H9 (cell line): Measurements from ENCODE around the gene PRR11. TPM values are rescaled to one million over a fixed set of nuclear protein-coding genes. Genes with fewer than 3 reads are reported as not detected.

Experiments
- DNase-seq: peaks from one replicate; pipeline ENCODE4 v3.0.0-alpha.2; 2017
- H2AFZ ChIP-seq: one replicate; pipeline ENCODE4 v1.6.1; 2013; ENCODE audit warnings: mild to moderate bottlenecking, low read length, control low read depth, moderate library complexity
- H2AK5ac ChIP-seq: 2 replicates; pipeline ENCODE4 v1.6.1; 2013; ENCODE audit warnings: low read length, control low read depth, mixed read lengths; ENCODE audit not compliant: insufficient read length
- H2BK120ac ChIP-seq: one replicate; pipeline ENCODE4 v1.6.1; 2013; ENCODE audit warnings: low read depth, mild to moderate bottlenecking, low read length, control low read depth, inconsistent platforms; ENCODE audit not compliant: poor library complexity, severe bottlenecking
- H2BK12ac ChIP-seq: 2 replicates; pipeline ENCODE4 v1.6.1; 2013; ENCODE audit warnings: low read length, control low read depth, mixed read lengths, low read depth; ENCODE audit not compliant: insufficient read length
- H2BK15ac ChIP-seq: 2 replicates; pipeline ENCODE4 v1.6.1; 2013; ENCODE audit warnings: low read depth, low read length, control low read depth
- H2BK20ac ChIP-seq: one replicate; pipeline ENCODE4 v1.6.1; 2013; ENCODE audit warnings: low read depth, mild to moderate bottlenecking, low read length, control low read depth, inconsistent platforms; ENCODE audit not compliant: poor library complexity, severe bottlenecking
- H2BK5ac ChIP-seq: 2 replicates; pipeline ENCODE4 v1.6.1; 2013; ENCODE audit warnings: low read length, control low read depth, mixed read lengths; ENCODE audit not compliant: insufficient read length
- H3K14ac ChIP-seq: 2 replicates; pipeline ENCODE4 v1.6.1; 2013; ENCODE audit warnings: low read length, control low read depth; ENCODE audit not compliant: insufficient read depth
- H3K18ac ChIP-seq: 2 replicates; pipeline ENCODE4 v1.6.1; 2013; ENCODE audit warnings: low read depth, mild to moderate bottlenecking, mixed read lengths, low read length, control low read depth; ENCODE audit not compliant: insufficient read length
- H3K23ac ChIP-seq: 2 replicates; pipeline ENCODE4 v1.6.1; 2013; ENCODE audit warnings: low read length, control low read depth, mixed read lengths, low read depth; ENCODE audit not compliant: insufficient read length
- H3K23me2 ChIP-seq: 2 replicates; pipeline ENCODE4 v1.6.1; 2013; ENCODE audit warnings: low read depth, mild to moderate bottlenecking, mixed read lengths, low read length, control low read depth; ENCODE audit not compliant: insufficient read length, poor library complexity, severe bottlenecking
- H3K27ac ChIP-seq: 2 replicates; pipeline ENCODE4 v1.5.1; 2013; ENCODE audit warnings: low read length, control low read depth, mixed read lengths, low read depth; ENCODE audit not compliant: insufficient read length
- H3K27me3 ChIP-seq: 2 replicates; pipeline ENCODE4 v1.6.1; 2013; ENCODE audit warnings: low read length, control low read depth, inconsistent platforms; ENCODE audit not compliant: insufficient read depth
- H3K4ac ChIP-seq: 2 replicates; pipeline ENCODE4 v1.6.1; 2013; ENCODE audit warnings: low read depth, mild to moderate bottlenecking, control low read depth, inconsistent platforms, low read length, moderate library complexity
- H3K4me1 ChIP-seq: 2 replicates; pipeline ENCODE4 v1.6.1; 2013; ENCODE audit warnings: low read length, control low read depth, inconsistent platforms; ENCODE audit not compliant: insufficient read depth
- H3K4me2 ChIP-seq: 2 replicates; pipeline ENCODE4 v1.6.1; 2013; ENCODE audit warnings: low read length, control low read depth, mixed read lengths; ENCODE audit not compliant: insufficient read length, insufficient read depth
- H3K56ac ChIP-seq: 2 replicates; pipeline ENCODE4 v1.6.1; 2013; ENCODE audit warnings: low read depth, mild to moderate bottlenecking, mixed read lengths, low read length, control low read depth; ENCODE audit not compliant: insufficient read length
- H3K79me1 ChIP-seq: 2 replicates; pipeline ENCODE4 v1.6.1; 2013; ENCODE audit warnings: low read depth, mild to moderate bottlenecking, moderate library complexity, low read length, control low read depth, inconsistent platforms; ENCODE audit not compliant: insufficient read depth, poor library complexity, severe bottlenecking
- H3K79me2 ChIP-seq: 2 replicates; pipeline ENCODE4 v1.6.1; 2013; ENCODE audit warnings: low read length, control low read depth, inconsistent platforms; ENCODE audit not compliant: insufficient read depth
- H3K9ac ChIP-seq: 2 replicates; pipeline ENCODE4 v1.6.1; 2013; ENCODE audit warnings: low read length, control low read depth, mixed read lengths; ENCODE audit not compliant: insufficient read length; ENCODE audit errors: extremely low read depth
- H3K9me3 ChIP-seq: one replicate; pipeline ENCODE4 v1.6.1; 2013; ENCODE audit warnings: low read depth, low read length, inconsistent platforms; ENCODE audit not compliant: control insufficient read depth
- H3T11ph ChIP-seq: one replicate; pipeline ENCODE4 v1.6.1; 2013; ENCODE audit warnings: mild to moderate bottlenecking, low read length, control low read depth, inconsistent platforms
- H4K20me1 ChIP-seq: one replicate; pipeline ENCODE4 v1.6.1; 2013; ENCODE audit not compliant: control insufficient read depth, insufficient read length, insufficient read depth
- H4K5ac ChIP-seq: 2 replicates; pipeline ENCODE4 v1.6.1; 2013; ENCODE audit warnings: low read depth, mild to moderate bottlenecking, mixed read lengths, low read length, control low read depth; ENCODE audit not compliant: insufficient read length
- H4K8ac ChIP-seq: replicated peaks from 2 replicates; pipeline ENCODE4 v1.6.1; 2013; ENCODE audit warnings: low read length, control low read depth, mixed read lengths, low read depth; ENCODE audit not compliant: insufficient read length
- H4K91ac ChIP-seq: 2 replicates; pipeline ENCODE4 v1.6.1; 2013; ENCODE audit warnings: low read depth, mild to moderate bottlenecking, moderate library complexity, mixed read lengths, low read length, control low read depth; ENCODE audit not compliant: insufficient read length
- H3K27ac Mint-ChIP-seq, 3 experiments: 2 replicates in 2 of 3; 3 replicates in 1 of 3; pipeline ENCODE4 v1.8.0; 2020 to 2021; ENCODE audit warnings: mixed read lengths in 3 of 3, mild to moderate bottlenecking in 1 of 3, moderate library complexity in 1 of 3
- H3K27me3 Mint-ChIP-seq: 2 replicates; pipeline ENCODE4 v1.8.0; 2021; ENCODE audit warnings: low read depth, mild to moderate bottlenecking, moderate library complexity, mixed read lengths
- H3K36me3 Mint-ChIP-seq, 3 experiments: 2 replicates in 2 of 3; 3 replicates in 1 of 3; pipeline ENCODE4 v1.8.0; 2020 to 2021; ENCODE audit warnings: low read depth in 3 of 3, mixed read lengths in 3 of 3; ENCODE audit not compliant: insufficient read depth in 1 of 3
- H3K4me1 Mint-ChIP-seq, 2 experiments: 2 replicates each; pipeline ENCODE4 v1.8.0; 2020; ENCODE audit warnings: mixed read lengths in 2 of 2
- H3K4me3 Mint-ChIP-seq, 2 experiments: 2 replicates in 1 of 2; 3 replicates in 1 of 2; pipeline ENCODE4 v1.8.0; 2020 to 2021; ENCODE audit warnings: mild to moderate bottlenecking in 2 of 2, mixed read lengths in 2 of 2, moderate library complexity in 1 of 2
- H3K9me3 Mint-ChIP-seq, 2 experiments: 2 replicates in 1 of 2; 3 replicates in 1 of 2; pipeline ENCODE4 v1.8.0; 2020; ENCODE audit warnings: mild to moderate bottlenecking in 2 of 2, mixed read lengths in 2 of 2, moderate library complexity in 1 of 2
- WGBS: extraction: QIAGEN DNeasy Blood & Tissue Kit; methylation state at CpG from one replicate; pipeline ENCODE4 v1.1.7; 2013; ENCODE audit warnings: missing lambda C conversion rate, low lambda C conversion rate, mixed read lengths; ENCODE audit not compliant: insufficient read length; ENCODE audit errors: extremely low coverage; 5-methylcytosine and 5-hydroxymethylcytosine counted together
- total RNA-seq: library from RNA; stranded (reverse); gene quantifications from 2 replicates; pipeline ENCODE4 v1.2.1, GENCODE V29; 2021
- TF ChIP-seq, protein P1 (sequence below): fragments of 200-600 bp; sonication (generic); conservative IDR thresholded peaks from 3 replicates; pipeline ENCODE4 v1.8.0; 2021; ENCODE audit warnings: antibody characterized with exemption, mild to moderate bottlenecking

The PRR11 gene
- total RNA-seq, 1 experiment from 2014 or later: 70.7 TPM

DNA sequence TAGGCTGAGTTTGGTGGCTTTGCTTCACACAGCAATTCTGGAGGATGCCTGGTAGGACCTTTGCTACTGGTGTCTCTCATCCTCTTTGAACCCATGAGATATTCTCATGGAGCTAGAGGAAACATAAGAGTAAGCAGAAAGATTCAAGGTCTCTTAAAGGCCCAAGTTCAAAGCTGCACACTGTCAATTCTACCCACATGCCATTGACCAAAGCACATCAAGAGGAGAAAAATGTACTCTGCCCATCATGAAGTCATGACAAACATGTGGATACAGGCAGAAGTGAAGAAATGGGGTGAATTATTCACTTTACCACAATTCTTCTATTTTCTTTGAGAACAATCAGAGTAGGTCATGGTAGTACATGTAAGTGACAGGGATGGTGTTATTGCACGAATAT, 13.7 kb upstream of the PRR11 start:
- no CpG with 5 or more reads among the region's 1 CpG for WGBS
- DNase-seq: no peak
- no peaks in the 10 kb centered on the region for H3K9me3 ChIP-seq

More for the DNA sequence above, 13.7 kb upstream of the PRR11 start:
- Histone ChIP-seq H3K27ac (no peak overlapping the region), H3K4me1 (no peaks in the 10 kb centered on the region), H4K20me1 (no peaks in the 10 kb centered on the region), H3K9ac (no peak overlapping the region), H2BK12ac (no peak overlapping the region), H3T11ph (no peak overlapping the region), H3K18ac (no peak overlapping the region), H2BK120ac (no peak overlapping the region), H3K14ac (no peak overlapping the region), H3K4me2 (no peak overlapping the region), H4K5ac (no peak overlapping the region), H2BK20ac (no peak overlapping the region), H2BK15ac (no peak overlapping the region), H2AFZ (no peak overlapping the region), H3K23ac (no peak overlapping the region), H3K23me2 (no peaks in the 10 kb centered on the region), H3K4ac (no peak overlapping the region), H4K8ac (no peak overlapping the region), H3K79me1 (peaks cover 12% of the 10 kb centered on the region), H2AK5ac (no peak overlapping the region), H3K56ac (no peak overlapping the region), H2BK5ac (no peak overlapping the region), H3K27me3 (no peaks in the 10 kb centered on the region; the same call in 1 of the 2 replicates), H3K79me2 (peaks cover 17% of the 10 kb centered on the region; the same call in 1 of the 2 replicates), H4K91ac (no peak overlapping the region)
- no peak overlapping the region for H3K4me3 Mint-ChIP-seq
- no peaks in the 10 kb centered on the region for H3K9me3 Mint-ChIP-seq
- H3K27me3 Mint-ChIP-seq: no peaks in the 10 kb centered on the region
- H3K27ac Mint-ChIP-seq: no peak overlapping the region
- TF ChIP-seq, protein P1, sequence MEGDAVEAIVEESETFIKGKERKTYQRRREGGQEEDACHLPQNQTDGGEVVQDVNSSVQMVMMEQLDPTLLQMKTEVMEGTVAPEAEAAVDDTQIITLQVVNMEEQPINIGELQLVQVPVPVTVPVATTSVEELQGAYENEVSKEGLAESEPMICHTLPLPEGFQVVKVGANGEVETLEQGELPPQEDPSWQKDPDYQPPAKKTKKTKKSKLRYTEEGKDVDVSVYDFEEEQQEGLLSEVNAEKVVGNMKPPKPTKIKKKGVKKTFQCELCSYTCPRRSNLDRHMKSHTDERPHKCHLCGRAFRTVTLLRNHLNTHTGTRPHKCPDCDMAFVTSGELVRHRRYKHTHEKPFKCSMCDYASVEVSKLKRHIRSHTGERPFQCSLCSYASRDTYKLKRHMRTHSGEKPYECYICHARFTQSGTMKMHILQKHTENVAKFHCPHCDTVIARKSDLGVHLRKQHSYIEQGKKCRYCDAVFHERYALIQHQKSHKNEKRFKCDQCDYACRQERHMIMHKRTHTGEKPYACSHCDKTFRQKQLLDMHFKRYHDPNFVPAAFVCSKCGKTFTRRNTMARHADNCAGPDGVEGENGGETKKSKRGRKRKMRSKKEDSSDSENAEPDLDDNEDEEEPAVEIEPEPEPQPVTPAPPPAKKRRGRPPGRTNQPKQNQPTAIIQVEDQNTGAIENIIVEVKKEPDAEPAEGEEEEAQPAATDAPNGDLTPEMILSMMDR: no peak
- H3K4me1 Mint-ChIP-seq: peaks cover 0 to 4% of the 10 kb centered on the region in 2 experiments; a peak in 1 of 4 replicates
- peaks cover 0 to 19% (median 14%) of the 10 kb centered on the region in 3 experiments; a peak in 6 of 7 replicates for H3K36me3 Mint-ChIP-seq
